H1 (cell line): ENCODE measurements around the gene SLC25A12. TPM values are rescaled to one million over a fixed set of nuclear protein-coding genes. Genes with fewer than 3 reads are reported as not detected.

Source experiments
- NANOG ChIP-seq: IDR thresholded peaks from 2 replicates; pipeline ENCODE4 v1.6.1; 2011; ENCODE audit warnings: low read length, low read depth, mild to moderate bottlenecking, inconsistent platforms; ENCODE audit not compliant: insufficient read depth, poor library complexity, severe bottlenecking
- polyA plus RNA-seq, 7 experiments: library from polyadenylated mRNA; depleted of rRNA in 3 of 7; stranded (reverse) in 5 of 7; unstranded in 2 of 7; fragments of >200 nt in 5 of 7; fragments of 200-250 nt in 2 of 7; gene quantifications; 1 replicate in 5 of 7; 2 replicates in 1 of 7; 4 replicates in 1 of 7; pipeline versions ENCODE4 v1.2.1 to v1.2.3, GENCODE V29; 2011 to 2013; ENCODE audit warnings: missing spikeins in 2 of 7, mixed read lengths in 2 of 7
- total RNA-seq: library from RNA; stranded (reverse); fragmentation: NEBNext Ultra II Directional; extraction: Animal tissue kit (Norgen Biotek cat#: 25700); gene quantifications from 2 replicates; pipeline ENCODE4 v1.2.1, GENCODE V29; 2021

The SLC25A12 gene
- total and polyA plus RNA-seq, 2 of the 8 experiments (the other 6 are each of a cell fraction or from before 2014, with no cell fraction given), result 7.7 to 10.2 TPM

- no peak for TF ChIP-seq NANOG
These were observed 59.8 kb downstream of the SLC25A12 start (continued) for GRCh38 chr2:171834286-171834685.
